ENCODE measurements around the gene SEMG2. TPM values are rescaled to one million over a fixed set of nuclear protein-coding genes. Genes with fewer than 3 reads are reported as not detected.

SEMG2 gene, protein sequence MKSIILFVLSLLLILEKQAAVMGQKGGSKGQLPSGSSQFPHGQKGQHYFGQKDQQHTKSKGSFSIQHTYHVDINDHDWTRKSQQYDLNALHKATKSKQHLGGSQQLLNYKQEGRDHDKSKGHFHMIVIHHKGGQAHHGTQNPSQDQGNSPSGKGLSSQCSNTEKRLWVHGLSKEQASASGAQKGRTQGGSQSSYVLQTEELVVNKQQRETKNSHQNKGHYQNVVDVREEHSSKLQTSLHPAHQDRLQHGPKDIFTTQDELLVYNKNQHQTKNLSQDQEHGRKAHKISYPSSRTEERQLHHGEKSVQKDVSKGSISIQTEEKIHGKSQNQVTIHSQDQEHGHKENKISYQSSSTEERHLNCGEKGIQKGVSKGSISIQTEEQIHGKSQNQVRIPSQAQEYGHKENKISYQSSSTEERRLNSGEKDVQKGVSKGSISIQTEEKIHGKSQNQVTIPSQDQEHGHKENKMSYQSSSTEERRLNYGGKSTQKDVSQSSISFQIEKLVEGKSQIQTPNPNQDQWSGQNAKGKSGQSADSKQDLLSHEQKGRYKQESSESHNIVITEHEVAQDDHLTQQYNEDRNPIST
- not detected in 2 replicates for total RNA-seq

GRCh38 chr20:45221076-45221475 lies at the start of gene SEMG2:
Gene SEMG2 (plus strand): TSS chr20:45221373. CDS start chr20:45221390, 17 bp downstream.

GRCh38 chr20:45174434-45175364 lies 46.5 kb upstream of the SEMG2 start, which contains the start of gene PI3:
Gene PI3 (plus strand): TSS chr20:45174902. CDS start chr20:45174923, 21 bp downstream.

GRCh38 chr20:45206725-45207124 lies 14.4 kb upstream of the SEMG2 start, which contains the start of gene SEMG1:
Gene SEMG1 (plus strand): TSS chr20:45207033. CDS start chr20:45207054, 21 bp downstream.

GRCh38 chr20:45254383-45255262 lies 33.5 kb downstream of the SEMG2 start, which contains the start of gene SLPI:
Gene SLPI (minus strand): TSS chr20:45254564. CDS start chr20:45254543, 21 bp downstream.

Other genes with a start within 250 kb of the SEMG2 start
- gene KCNS1, start 120.2 kb upstream of the SEMG2 start, total RNA-seq = 0.26 TPM in 1 of 2 replicates, not detected in the other
- not detected in 2 replicates for gene WFDC5, start 106.2 kb upstream of the SEMG2 start, total RNA-seq
- not detected in 2 replicates for gene WFDC12, start 96.9 kb upstream of the SEMG2 start, total RNA-seq
- not detected in 2 replicates for gene PI3, start 46.5 kb upstream of the SEMG2 start, total RNA-seq
- gene SEMG1, start 14.3 kb upstream of the SEMG2 start, total RNA-seq = not detected in 2 replicates
- 4.9 TPM in 1 of 2 replicates, not detected in the other for gene SLPI, start 33.2 kb downstream of the SEMG2 start, total RNA-seq
- gene RBPJL, start 85.5 kb downstream of the SEMG2 start, total RNA-seq = not detected in 2 replicates
- gene MATN4, start 86.9 kb downstream of the SEMG2 start, total RNA-seq = 0.80 TPM in 1 of 2 replicates, not detected in the other
- gene SDC4, start 127.1 kb downstream of the SEMG2 start, total RNA-seq = 54.1 and 176 TPM in 2 replicates
- 19.5 and 28.3 TPM in 2 replicates for gene SYS1, start 141.8 kb downstream of the SEMG2 start, total RNA-seq
- not detected in 2 replicates for gene TP53TG5, start 157.0 kb downstream of the SEMG2 start, total RNA-seq
- gene DBNDD2, start 186.9 kb downstream of the SEMG2 start, total RNA-seq = 2.6 and 5.6 TPM in 2 replicates
- gene PIGT, start 194.8 kb downstream of the SEMG2 start, total RNA-seq = 107 and 126 TPM in 2 replicates
- 0.26 TPM in 1 of 2 replicates, not detected in the other for gene WFDC2, start 248.4 kb downstream of the SEMG2 start, total RNA-seq

Data from epithelial cell of alveolus of lung (primary cell).